GM12873 (cell line): ENCODE measurements around the gene RABGAP1L.

Source experiments
- TF ChIP-seq, protein P1 (sequence below): IDR thresholded peaks from 2 replicates; pipeline ENCODE4 v1.5.1; 2012; ENCODE audit warnings: low read depth, mild to moderate bottlenecking, moderate library complexity, low read length, control low read depth; ENCODE audit not compliant: insufficient read depth; ENCODE audit errors: missing control alignments

Gene RABGAP1L

DNA sequence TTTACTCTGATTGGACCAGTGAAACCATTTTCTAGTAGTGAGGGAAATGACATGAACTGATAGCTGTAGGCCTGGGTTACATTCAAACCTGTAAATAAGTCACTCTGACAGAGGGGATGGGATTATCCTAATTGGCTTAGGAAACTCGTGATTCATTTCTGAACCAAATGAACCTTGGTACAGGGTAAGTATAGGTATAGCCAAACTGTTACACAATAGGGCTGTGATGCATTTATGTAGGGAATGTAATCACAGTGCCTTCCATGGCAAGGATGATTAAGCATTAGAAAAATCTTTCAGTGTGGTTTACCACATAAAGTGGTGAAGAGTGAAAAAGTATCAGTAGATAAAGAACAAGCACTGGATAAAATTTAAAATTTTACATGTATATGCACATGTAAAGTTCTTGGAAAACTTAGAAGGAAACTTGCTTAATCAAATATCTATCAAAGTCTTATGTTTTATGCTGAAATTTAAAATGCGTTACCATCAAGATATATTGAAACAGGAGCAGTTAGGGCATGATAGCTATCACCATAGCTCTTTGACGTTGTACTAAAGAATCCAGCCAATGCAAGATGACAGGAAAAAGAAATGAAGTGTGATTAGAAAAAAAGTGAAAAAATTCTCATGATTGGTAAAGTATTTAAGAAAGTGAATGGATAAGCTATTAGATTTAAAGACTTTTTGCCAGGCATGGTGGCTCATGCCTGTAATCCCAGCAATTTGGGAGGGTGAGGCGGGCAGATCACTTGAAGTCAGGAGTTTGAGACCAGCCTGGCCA, 63.0 kb downstream of the RABGAP1L start:
- TF ChIP-seq, protein P1, sequence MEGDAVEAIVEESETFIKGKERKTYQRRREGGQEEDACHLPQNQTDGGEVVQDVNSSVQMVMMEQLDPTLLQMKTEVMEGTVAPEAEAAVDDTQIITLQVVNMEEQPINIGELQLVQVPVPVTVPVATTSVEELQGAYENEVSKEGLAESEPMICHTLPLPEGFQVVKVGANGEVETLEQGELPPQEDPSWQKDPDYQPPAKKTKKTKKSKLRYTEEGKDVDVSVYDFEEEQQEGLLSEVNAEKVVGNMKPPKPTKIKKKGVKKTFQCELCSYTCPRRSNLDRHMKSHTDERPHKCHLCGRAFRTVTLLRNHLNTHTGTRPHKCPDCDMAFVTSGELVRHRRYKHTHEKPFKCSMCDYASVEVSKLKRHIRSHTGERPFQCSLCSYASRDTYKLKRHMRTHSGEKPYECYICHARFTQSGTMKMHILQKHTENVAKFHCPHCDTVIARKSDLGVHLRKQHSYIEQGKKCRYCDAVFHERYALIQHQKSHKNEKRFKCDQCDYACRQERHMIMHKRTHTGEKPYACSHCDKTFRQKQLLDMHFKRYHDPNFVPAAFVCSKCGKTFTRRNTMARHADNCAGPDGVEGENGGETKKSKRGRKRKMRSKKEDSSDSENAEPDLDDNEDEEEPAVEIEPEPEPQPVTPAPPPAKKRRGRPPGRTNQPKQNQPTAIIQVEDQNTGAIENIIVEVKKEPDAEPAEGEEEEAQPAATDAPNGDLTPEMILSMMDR, result no peak

DNA sequence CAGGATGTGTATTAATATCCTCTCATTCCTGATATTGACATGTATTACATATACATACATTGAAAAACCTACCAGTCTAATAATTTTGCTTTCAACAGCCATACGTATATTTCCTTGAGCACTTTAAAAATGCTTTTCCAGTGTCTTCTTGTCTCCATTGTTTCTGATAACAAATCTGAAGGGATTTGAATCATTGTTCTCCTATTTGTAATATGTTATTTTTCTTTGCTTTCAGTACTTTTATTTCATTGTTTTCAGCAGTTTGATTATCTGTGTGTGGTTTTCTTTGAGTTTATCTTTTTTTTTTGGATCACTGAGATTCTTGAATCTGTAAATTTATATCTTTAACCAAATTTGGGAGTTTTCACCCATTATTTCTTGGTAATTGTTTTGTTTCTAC, 65.3 kb downstream of the RABGAP1L start:
- TF ChIP-seq, protein P1, result no peak

DNA sequence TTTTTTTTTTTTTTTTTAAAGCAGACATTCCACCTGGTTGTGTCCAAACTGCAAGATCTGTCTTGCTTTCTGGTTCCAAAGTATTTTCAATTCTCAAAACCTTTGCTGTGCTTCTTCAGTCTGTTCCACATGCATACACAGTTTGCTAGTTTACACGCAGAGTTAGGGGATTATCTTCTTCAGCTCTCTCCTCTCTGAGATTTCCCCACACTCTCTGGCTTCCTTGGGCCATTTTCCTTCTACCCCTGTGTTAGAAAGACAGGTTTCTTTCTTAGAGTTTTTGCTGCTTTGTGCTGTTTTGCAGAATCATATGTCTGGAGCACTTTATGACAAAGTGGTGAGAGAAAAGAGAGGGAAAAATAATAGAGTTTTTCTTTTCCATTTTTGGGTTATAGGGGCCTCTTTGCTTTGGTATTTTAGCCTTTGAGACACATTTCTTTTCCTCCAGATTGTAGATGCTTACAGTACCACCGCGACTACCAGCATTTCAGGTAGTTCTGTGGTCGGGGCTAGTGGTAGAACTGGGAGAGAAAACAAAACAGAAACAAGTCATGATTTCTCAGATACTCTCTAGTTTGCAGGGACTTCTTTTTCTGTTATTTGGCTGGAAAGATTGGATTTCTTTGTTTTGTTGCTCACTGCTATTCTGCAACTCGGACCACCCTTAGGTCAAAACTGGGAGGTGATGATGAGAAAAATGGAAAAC, 66.3 kb downstream of the RABGAP1L start:
- TF ChIP-seq, protein P1, result no peak

DNA sequence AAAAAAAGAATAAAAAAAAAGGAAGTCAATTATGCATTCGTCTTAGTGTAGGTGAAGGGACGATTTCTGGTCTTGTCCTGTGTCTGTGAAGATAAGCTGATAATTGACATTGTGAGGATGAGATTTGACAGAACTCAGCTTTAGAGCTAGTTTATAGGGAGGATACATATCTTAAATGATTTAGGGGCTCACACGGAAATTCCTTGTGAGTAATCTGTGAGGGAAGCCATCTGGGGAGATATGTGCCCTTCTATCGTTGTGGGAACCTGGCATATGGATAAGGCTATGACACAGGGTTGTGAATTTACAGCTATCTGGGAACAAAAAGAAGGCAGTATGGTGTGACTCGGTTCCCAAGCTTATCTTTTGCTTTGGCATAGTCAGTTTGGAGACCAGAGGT, 71.1 kb downstream of the RABGAP1L start:
- TF ChIP-seq, protein P1, result no peak

DNA sequence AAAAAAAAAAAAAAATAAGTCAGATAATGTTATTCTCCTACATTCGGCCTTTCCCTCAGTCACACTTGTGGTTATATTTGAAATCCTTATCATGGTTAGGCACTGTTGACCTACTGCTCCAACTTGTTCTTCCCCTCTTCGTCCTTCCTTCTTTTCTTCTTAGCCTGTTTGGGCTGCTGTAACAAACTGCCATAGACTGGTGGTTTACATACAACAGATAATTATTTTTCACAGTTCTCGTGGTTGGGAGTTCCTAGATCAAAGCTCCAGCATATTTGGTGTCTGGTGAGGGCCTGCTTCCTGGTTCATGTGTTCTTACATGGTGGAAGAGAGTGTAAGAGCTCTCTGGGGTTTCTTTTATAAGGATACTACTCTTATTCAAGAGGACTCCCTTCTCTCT, 73.4 kb downstream of the RABGAP1L start:
- TF ChIP-seq, protein P1, result no peak

DNA sequence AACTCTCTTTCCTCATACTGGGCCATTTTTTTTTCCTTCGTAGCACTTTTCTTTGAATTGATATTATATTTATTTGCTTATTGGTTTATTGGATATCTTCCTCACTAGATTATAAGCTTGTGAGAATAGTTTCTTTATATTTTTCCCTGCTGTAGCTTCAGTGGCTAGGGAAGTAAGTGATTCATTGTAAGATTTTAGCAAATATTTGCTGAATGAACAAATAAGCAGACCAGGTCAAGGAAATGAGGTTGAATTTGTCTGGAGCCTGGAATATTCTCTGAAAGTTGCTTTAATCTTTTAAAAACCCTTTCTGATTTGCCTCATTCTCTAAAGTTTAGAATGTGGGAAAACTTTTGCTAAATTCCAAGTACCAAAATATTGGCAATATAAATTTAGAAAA, 80.2 kb downstream of the RABGAP1L start:
- TF ChIP-seq, protein P1, result no peak

DNA sequence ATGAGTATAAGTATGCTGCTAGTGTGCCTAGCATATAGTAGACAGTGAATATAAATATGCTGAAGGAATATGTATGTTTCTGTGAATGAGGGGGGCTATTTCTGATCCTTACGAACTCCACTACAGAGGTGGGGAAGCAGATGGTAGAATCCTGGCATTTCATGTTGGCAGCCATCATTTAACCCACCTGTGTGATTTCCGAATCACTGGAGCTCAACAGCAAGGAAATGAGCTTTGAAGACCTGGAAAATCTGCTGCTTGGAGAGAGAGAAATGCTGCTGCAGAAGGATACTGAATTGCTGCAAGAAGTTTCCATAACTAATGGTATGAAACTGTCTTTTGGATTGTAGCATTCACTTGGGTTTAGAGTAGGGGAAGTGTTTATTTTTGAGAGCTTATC, 83.5 kb downstream of the RABGAP1L start:
- TF ChIP-seq, protein P1, result no peak
